Breast epithelium (tissue), 3 donors: ENCODE results near the gene ZNF865.
"Not testable (repeated sequence)": the region's sequence is repeated elsewhere in the genome, so short reads cannot be mapped to it uniquely, and the experiment has no call there.

Experiments used
- CTCF ChIP-seq, 3 donors: fragments of 450-650 bp; IDR thresholded peaks; one replicate each; pipeline ENCODE4 v1.5.1; 2016 to 2017; ENCODE audit warnings: antibody characterized with exemption in 3 of 3, mild to moderate bottlenecking in 3 of 3, moderate library complexity in 3 of 3
- POLR2A ChIP-seq: fragments of 450-650 bp; IDR thresholded peaks from one replicate; pipeline ENCODE4 v1.6.1; 2016; ENCODE audit warnings: antibody characterized with exemption, mild to moderate bottlenecking, moderate library complexity

- TF ChIP-seq CTCF (IDR thresholded peaks at IDR 0.05); POLR2A: not testable (repeated sequence)
These were observed 36.0 kb upstream of the ZNF865 start for GRCh38 chr19:55569477-55569876.
